ENCODE data around the gene COL4A6. TPM values are rescaled to one million over a fixed set of nuclear protein-coding genes. Genes with fewer than 3 reads are reported as not detected.

The COL4A6 gene
- total and polyA plus RNA-seq, 8 donors, result 0.58 to 30.8 (median 9.0) TPM

DNA sequence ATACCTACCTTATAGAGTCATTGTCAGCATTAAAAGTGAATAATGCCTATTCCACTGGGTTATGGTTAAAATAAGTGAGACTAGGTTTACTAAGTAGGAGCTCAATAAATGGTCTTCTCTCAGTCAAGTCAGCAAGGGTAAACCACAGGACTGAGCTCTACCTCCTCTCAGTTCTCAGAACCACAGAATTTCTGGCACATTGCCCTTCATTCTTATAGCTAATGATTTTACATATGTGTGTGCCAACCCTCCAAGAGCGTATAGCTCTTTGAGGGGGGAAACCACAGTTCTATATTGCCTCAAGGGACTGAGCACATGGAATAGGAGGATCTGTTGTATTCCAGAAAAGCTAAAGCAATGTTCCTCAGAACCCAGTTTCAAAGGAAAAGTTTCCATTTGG lies 221.8 kb downstream of the COL4A6 start:
- WGBS, 5 donors, result 50 to 71% (median 59%) methylated on average over 1 of the region's 1 CpG
- H3K9me3 ChIP-seq, result no peaks in the 10 kb centered on the region
- no peak overlapping the region for H3K4me3 ChIP-seq
- intact Hi-C loops (cut with DNase I; ENCODE audit: low total_unique reads), result no loop called here
- no peak for DNase-seq
- no peak for TF ChIP-seq POLR2A (IDR thresholded peaks at IDR 0.05)
- no peak for TF ChIP-seq EP300 (IDR thresholded peaks at IDR 0.05)
- TF ChIP-seq POLR2AphosphoS5 (IDR thresholded peaks at IDR 0.05), result no peak
- TF ChIP-seq, protein P1, sequence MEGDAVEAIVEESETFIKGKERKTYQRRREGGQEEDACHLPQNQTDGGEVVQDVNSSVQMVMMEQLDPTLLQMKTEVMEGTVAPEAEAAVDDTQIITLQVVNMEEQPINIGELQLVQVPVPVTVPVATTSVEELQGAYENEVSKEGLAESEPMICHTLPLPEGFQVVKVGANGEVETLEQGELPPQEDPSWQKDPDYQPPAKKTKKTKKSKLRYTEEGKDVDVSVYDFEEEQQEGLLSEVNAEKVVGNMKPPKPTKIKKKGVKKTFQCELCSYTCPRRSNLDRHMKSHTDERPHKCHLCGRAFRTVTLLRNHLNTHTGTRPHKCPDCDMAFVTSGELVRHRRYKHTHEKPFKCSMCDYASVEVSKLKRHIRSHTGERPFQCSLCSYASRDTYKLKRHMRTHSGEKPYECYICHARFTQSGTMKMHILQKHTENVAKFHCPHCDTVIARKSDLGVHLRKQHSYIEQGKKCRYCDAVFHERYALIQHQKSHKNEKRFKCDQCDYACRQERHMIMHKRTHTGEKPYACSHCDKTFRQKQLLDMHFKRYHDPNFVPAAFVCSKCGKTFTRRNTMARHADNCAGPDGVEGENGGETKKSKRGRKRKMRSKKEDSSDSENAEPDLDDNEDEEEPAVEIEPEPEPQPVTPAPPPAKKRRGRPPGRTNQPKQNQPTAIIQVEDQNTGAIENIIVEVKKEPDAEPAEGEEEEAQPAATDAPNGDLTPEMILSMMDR (IDR thresholded peaks at IDR 0.05), result no peak
- peak overlapping the region in 3 of 5 donors; percentile 27 to 59 (median 37) for H3K27ac ChIP-seq
- peaks cover 0 to under 1% (median 0%) of the 10 kb centered on the region in 3 donors for H3K27me3 ChIP-seq
- no peaks in the 10 kb centered on the region for H3K36me3 ChIP-seq
- peaks cover 0 to 24% (median 5%) of the 10 kb centered on the region in 4 donors for H3K4me1 ChIP-seq

DNA sequence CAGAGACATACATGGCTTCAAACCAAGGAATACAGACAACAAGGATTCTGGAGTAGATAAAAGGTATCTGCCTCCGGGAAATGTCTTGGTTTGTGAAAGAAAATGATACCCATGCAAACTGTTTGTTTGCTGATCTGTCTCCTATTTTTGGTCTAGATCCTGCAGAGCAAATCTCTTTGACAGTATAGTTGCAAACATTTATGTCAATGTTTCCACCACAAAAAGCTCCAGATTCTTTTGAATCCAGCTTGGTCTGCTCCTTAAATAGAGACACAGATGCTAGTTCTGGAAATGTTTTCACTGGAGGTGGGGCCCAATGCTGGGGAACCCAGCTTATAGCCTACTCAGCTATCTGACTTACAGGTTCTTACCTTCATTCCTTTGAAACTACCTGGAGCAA lies 226.9 kb downstream of the COL4A6 start:
- Histone ChIP-seq H3K36me3 (no peaks in the 10 kb centered on the region), H3K4me1 (peaks cover 0 to 2% (median 0%) of the 10 kb centered on the region in 4 donors), H3K27ac (no peak overlapping the region), H3K27me3 (peaks cover 0 to 2% (median under 1%) of the 10 kb centered on the region in 3 donors), H3K9me3 (no peaks in the 10 kb centered on the region), H3K4me3 (no peak overlapping the region)
- no peak for DNase-seq
- 71 to 88% (median 81%) methylated on average over 1 of the region's 1 CpG for WGBS, 5 donors
- TF ChIP-seq, protein P1 (IDR thresholded peaks at IDR 0.05), result no peak
- TF ChIP-seq EP300 (IDR thresholded peaks at IDR 0.05) (no peak), POLR2A (IDR thresholded peaks at IDR 0.05) (no peak), POLR2AphosphoS5 (IDR thresholded peaks at IDR 0.05) (no peak)
- intact Hi-C loops (cut with DNase I; ENCODE audit: low total_unique reads), result no loop called here

DNA sequence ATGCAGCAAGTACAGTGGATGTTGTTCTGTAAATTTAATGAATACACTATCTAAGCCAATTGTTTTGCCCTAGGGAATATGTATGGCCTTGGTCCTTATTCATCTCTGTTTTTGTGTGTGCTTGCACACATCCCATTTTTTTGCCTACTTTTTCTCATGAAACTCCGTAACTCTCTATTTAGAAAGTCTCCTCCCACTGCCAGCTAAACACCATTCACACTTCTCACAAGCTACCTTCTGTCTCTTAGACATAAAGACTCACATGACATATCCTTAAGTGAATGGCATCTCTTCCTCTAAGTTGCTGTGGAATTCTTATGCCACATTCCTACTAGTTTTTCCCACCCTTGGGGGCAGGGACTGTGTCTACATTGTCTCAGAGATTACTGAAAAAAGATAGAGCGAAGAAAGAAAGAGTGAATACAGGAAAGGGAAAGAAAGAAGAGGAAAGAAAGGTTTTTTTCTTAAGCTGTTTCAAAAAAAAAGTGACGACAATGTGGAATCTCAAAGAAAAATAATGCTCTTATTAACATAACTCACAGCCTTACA lies 229.1 kb downstream of the COL4A6 start:
- Histone ChIP-seq H3K9me3 (no peaks in the 10 kb centered on the region), H3K27me3 (peaks cover 0 to 8% (median 2%) of the 10 kb centered on the region in 3 donors), H3K27ac (no peak overlapping the region), H3K4me1 (no peaks in the 10 kb centered on the region), H3K36me3 (no peaks in the 10 kb centered on the region), H3K4me3 (no peak overlapping the region)
- intact Hi-C loops (cut with DNase I; ENCODE audit: low total_unique reads), result no loop called here
- no peak for DNase-seq
- 70 to 89% (median 81%) methylated on average over 3 of the region's 3 CpGs for WGBS, 5 donors
- TF ChIP-seq EP300 (IDR thresholded peaks at IDR 0.05) (no peak), POLR2AphosphoS5 (IDR thresholded peaks at IDR 0.05) (no peak), POLR2A (IDR thresholded peaks at IDR 0.05) (no peak)
- TF ChIP-seq, protein P1 (IDR thresholded peaks at IDR 0.05), result no peak

DNA sequence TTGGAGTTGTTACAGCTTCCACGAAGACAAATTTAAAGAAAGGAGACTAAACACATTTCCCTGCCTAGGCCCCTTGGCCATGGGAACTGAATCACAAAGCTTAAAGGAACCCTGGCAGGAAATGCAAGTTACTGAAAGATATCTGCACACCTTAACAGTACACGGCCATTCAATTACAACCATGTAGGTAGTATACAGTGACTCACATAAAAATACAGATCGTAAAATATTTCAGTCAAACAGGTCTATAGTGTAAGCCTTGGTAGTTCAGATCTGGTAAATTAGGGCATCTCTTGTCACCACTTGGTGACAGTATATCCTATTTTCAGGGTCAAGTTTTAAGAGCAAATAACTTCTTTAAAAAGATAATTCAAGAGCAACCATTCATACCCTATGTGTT lies 234.7 kb downstream of the COL4A6 start:
- intact Hi-C loops (cut with DNase I; ENCODE audit: low total_unique reads), result no loop called here
- DNase-seq, result no peak
- TF ChIP-seq POLR2A (IDR thresholded peaks at IDR 0.05) (no peak), EP300 (IDR thresholded peaks at IDR 0.05) (no peak), POLR2AphosphoS5 (IDR thresholded peaks at IDR 0.05) (no peak)
- TF ChIP-seq, protein P1 (IDR thresholded peaks at IDR 0.05), result no peak
- no peaks in the 10 kb centered on the region for H3K9me3 ChIP-seq
- no peaks in the 10 kb centered on the region for H3K36me3 ChIP-seq
- H3K4me1 ChIP-seq, result no peaks in the 10 kb centered on the region
- no peak overlapping the region for H3K27ac ChIP-seq
- no peak overlapping the region for H3K4me3 ChIP-seq
- H3K27me3 ChIP-seq, result peaks cover 0 to 14% (median 0%) of the 10 kb centered on the region in 3 donors
- 58 to 73% (median 72%) methylated on average over 3 of the region's 3 CpGs for WGBS, 5 donors
